Progenitor cell of endocrine pancreas (in vitro differentiated cells): ENCODE results near the gene PSME3IP1. TPM values are rescaled to one million over a fixed set of nuclear protein-coding genes. Genes with fewer than 3 reads are reported as not detected.

Source experiments
- DNase-seq: peaks from one replicate; pipeline ENCODE4 v3.0.0; 2021; ENCODE audit warnings: low spot score; ENCODE audit not compliant: unreplicated experiment
- H3K27ac Mint-ChIP-seq: 2 replicates; pipeline ENCODE4 v1.8.0; 2021; ENCODE audit warnings: mild to moderate bottlenecking, moderate library complexity, mixed read lengths
- H3K27me3 Mint-ChIP-seq: 2 replicates; pipeline ENCODE4 v1.8.0; 2021; ENCODE audit warnings: mixed read lengths
- H3K36me3 Mint-ChIP-seq: 2 replicates; pipeline ENCODE4 v1.8.0; 2022; ENCODE audit warnings: mixed read lengths; ENCODE audit not compliant: insufficient read depth
- H3K4me1 Mint-ChIP-seq: 2 replicates; pipeline ENCODE4 v1.8.0; 2021; ENCODE audit warnings: low read depth, mixed read lengths
- H3K4me3 Mint-ChIP-seq: 2 replicates; pipeline ENCODE4 v1.8.0; 2021; ENCODE audit warnings: low read depth, mild to moderate bottlenecking, moderate library complexity, mixed read lengths
- H3K9me3 Mint-ChIP-seq: 2 replicates; pipeline ENCODE4 v1.8.0; 2021; ENCODE audit warnings: low read depth, mixed read lengths
- CTCF ChIP-seq: fragments of 200-600 bp; sonication (generic); IDR thresholded peaks from one replicate; pipeline ENCODE4 v1.5.0; 2021; ENCODE audit warnings: antibody characterized with exemption, mild to moderate bottlenecking; ENCODE audit not compliant: unreplicated experiment
- total RNA-seq: library from RNA; stranded (reverse); gene quantifications from 2 replicates; pipeline ENCODE4 v1.2.1, GENCODE V29; 2021

The PSME3IP1 gene
- total RNA-seq, 1 donor from 2014 or later = 101 TPM

- no peaks in the 10 kb centered on the region for H3K27me3 Mint-ChIP-seq
- H3K27ac Mint-ChIP-seq = no peak overlapping the region
- no peaks in the 10 kb centered on the region for H3K9me3 Mint-ChIP-seq
- no peak for TF ChIP-seq CTCF
- peaks cover 32% of the 10 kb centered on the region for H3K36me3 Mint-ChIP-seq
- no peak overlapping the region for H3K4me3 Mint-ChIP-seq
- H3K4me1 Mint-ChIP-seq = no peaks in the 10 kb centered on the region
- no peak for DNase-seq
These were observed 46.0 kb upstream of the PSME3IP1 start for GRCh38 chr16:57231821-57232350.

GRCh38 chr16:57229079-57229478 is 43.2 kb upstream of the PSME3IP1 start:
- no peaks in the 10 kb centered on the region for H3K4me1 Mint-ChIP-seq
- no peaks in the 10 kb centered on the region for H3K9me3 Mint-ChIP-seq
- H3K27ac Mint-ChIP-seq = no peak overlapping the region
- H3K27me3 Mint-ChIP-seq = no peaks in the 10 kb centered on the region
- peaks cover 17% of the 10 kb centered on the region for H3K36me3 Mint-ChIP-seq
- no peak overlapping the region for H3K4me3 Mint-ChIP-seq
- TF ChIP-seq CTCF = no peak
- DNase-seq = no peak

- H3K9me3 Mint-ChIP-seq = no peaks in the 10 kb centered on the region
- H3K27me3 Mint-ChIP-seq = no peaks in the 10 kb centered on the region
- TF ChIP-seq CTCF = no peak
- no peaks in the 10 kb centered on the region for H3K4me1 Mint-ChIP-seq
- no peak for DNase-seq
- H3K4me3 Mint-ChIP-seq = no peak overlapping the region
- H3K36me3 Mint-ChIP-seq = peaks cover 13% of the 10 kb centered on the region
- no peak overlapping the region for H3K27ac Mint-ChIP-seq
These were observed 41.1 kb upstream of the PSME3IP1 start for GRCh38 chr16:57226701-57227621.

GRCh38 chr16:57225978-57226377 is 40.1 kb upstream of the PSME3IP1 start:
- Mint-ChIP-seq H3K27me3 (no peaks in the 10 kb centered on the region), H3K9me3 (no peaks in the 10 kb centered on the region), H3K36me3 (peaks cover 13% of the 10 kb centered on the region), H3K4me3 (no peak overlapping the region), H3K27ac (no peak overlapping the region), H3K4me1 (no peaks in the 10 kb centered on the region)
- no peak for TF ChIP-seq CTCF
- DNase-seq = no peak

GRCh38 chr16:57224651-57225335 is 39.0 kb upstream of the PSME3IP1 start:
- peaks cover 22% of the 10 kb centered on the region for H3K36me3 Mint-ChIP-seq
- no peak overlapping the region for H3K4me3 Mint-ChIP-seq
- DNase-seq = no peak
- no peaks in the 10 kb centered on the region for H3K9me3 Mint-ChIP-seq
- no peaks in the 10 kb centered on the region for H3K4me1 Mint-ChIP-seq
- H3K27me3 Mint-ChIP-seq = no peaks in the 10 kb centered on the region
- TF ChIP-seq CTCF = no peak
- H3K27ac Mint-ChIP-seq = no peak overlapping the region
